LNCaP clone FGC (cell line): ENCODE results near the gene BRICD5.
A peak's percentile ranks its signal among the peaks of the same experiment; 100 is the strongest.
"Not testable (repeated sequence)": the region's sequence is repeated elsewhere in the genome, so short reads cannot be mapped to it uniquely, and the experiment has no call there.

Experiments
- DNase-seq: peaks from one replicate; pipeline ENCODE4 v3.0.0-alpha.2; 2011; ENCODE audit warnings: low read depth
- H3K4me3 ChIP-seq: 2 replicates; pipeline ENCODE4 v1.5.1; 2011; ENCODE audit warnings: mild to moderate bottlenecking, low read depth, low read length, control low read depth
- TF ChIP-seq, protein P1 (sequence below): IDR thresholded peaks from 2 replicates; pipeline ENCODE4 v1.5.1; 2012; ENCODE audit warnings: mild to moderate bottlenecking; ENCODE audit not compliant: control insufficient read depth, insufficient read depth; ENCODE audit errors: extremely low read depth

Gene BRICD5

DNA sequence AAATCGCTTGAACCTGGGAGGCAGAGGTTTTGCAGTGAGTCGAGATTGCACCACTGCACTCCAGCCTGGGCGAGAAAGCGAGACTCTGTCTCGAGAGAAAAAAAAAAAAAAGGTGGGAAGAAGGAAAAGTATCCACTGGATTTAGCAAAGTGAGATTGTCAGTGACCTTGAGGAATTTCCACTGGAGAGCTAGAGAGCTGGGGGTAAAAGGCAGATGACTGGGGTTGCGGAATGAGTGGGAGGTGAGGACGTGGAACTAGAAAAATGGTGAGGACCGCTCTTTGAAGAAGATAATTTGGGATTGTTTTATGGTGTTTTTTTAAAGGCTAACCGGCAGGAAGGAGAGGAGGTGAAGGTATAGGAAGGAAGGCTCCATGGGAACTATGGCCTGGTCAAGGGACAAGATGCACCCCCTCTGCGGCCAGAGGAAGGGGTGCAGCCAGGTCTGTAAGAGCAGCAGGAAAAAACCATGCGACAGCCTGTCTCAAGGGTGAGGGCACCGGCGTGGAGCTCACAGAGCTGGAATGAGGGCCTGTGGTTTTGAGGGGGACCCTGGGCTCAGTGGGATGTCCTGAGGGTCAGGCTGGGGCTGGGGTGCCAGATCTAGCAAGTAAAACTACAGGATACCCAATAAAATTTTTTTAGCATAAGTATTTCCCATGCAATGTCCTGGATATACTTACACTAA is 6.1 kb downstream of the BRICD5 start:
- DNase-seq = no peak
- TF ChIP-seq, protein P1, sequence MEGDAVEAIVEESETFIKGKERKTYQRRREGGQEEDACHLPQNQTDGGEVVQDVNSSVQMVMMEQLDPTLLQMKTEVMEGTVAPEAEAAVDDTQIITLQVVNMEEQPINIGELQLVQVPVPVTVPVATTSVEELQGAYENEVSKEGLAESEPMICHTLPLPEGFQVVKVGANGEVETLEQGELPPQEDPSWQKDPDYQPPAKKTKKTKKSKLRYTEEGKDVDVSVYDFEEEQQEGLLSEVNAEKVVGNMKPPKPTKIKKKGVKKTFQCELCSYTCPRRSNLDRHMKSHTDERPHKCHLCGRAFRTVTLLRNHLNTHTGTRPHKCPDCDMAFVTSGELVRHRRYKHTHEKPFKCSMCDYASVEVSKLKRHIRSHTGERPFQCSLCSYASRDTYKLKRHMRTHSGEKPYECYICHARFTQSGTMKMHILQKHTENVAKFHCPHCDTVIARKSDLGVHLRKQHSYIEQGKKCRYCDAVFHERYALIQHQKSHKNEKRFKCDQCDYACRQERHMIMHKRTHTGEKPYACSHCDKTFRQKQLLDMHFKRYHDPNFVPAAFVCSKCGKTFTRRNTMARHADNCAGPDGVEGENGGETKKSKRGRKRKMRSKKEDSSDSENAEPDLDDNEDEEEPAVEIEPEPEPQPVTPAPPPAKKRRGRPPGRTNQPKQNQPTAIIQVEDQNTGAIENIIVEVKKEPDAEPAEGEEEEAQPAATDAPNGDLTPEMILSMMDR = no peak
- peak overlapping the region; percentile 62 for H3K4me3 ChIP-seq

DNA sequence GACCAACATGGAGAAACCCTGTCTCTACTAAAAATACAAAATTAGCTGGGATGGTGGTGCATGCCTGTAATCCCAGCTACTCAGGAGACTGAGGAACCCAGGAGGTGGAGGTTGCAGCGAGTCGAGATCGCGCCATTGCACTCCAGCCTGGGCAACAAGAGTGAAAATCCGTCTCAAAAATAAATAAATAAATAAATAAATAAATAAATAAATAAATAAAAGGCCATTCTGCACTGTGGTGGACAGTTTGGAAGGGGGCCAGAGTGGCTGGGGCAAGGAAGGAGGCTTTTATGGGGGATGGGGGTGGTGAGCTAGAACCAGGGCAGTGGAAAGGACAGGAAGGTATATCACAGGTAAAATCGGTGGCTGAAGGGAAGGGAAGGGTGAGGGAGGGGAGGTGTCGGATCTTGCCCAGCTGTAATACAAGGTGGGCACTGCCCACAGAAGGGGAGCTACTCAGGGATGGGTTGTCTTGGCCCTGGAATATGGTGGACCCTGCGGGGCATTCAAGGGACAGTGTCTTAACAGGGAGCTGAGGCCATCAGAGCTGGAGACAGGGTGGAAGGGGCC is 7.5 kb downstream of the BRICD5 start:
- DNase-seq, H3K4me3 ChIP-seq: not testable (repeated sequence)

DNA sequence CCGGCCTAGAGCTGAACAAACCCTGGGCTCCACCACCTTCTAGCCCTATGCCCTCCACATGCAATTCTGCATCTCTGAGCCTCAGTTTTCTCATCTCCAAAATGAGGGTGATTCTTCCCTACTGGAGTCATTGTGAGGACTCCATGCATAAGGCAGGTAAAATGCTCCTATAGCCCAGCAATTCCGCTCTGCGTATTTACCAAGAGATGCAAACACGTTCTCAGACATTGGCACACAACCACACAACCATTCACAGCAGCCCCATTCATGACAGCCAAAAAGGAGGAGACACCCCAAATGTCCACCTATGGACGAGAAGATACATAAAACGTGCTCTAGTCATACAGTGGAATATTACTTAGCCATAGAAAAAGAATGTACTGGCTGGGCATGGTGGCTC is 10.3 kb downstream of the BRICD5 start:
- DNase-seq = no peak
- TF ChIP-seq, protein P1 = no peak
- H3K4me3 ChIP-seq = no peak overlapping the region

DNA sequence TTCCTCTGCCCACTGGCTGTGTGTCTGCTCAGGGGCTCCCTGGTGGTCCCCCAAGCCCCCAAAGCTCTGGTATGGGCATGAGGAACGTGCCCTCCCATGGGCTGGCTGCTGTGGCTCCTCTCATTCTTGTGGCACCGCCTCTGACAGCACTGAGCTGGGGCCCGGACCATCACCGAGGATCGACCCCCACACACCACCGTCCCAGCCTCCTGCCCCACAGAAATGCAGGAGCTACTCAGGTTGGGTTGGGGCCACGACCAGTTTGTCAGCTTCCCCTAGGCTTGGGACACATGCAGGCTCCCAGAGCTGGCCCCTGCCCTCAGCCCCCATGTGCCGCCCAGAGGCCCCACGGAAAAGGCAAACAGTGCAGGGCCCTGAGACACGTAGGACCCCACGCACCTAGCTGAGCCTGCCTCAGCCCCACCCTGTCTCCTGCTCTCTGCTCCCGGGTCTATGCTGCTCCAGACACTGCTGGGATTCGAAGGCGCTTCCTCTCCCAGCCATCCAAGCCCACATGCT is 11.0 kb downstream of the BRICD5 start:
- TF ChIP-seq, protein P1 = no peak
- H3K4me3 ChIP-seq = no peak overlapping the region
- DNase-seq = no peak

DNA sequence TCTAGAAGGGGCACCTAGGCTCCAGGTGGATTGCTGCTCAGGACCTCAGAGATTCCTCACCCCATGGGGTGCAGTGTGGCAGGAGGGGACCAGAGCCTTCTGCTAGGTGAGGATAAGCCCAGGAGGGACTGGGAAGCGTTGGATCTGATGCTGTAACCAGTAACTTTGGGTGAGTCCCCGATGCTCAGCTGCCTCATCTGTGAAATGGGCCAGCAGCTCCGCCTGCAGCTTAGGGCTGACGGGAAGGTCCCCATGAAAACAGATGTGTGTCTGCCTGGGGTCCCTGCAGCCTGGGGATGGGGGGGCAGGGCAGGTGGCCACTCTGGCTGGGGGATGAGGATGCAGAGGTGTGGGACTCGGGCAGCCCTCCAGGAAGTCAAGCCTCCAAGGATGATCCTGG is 11.6 kb downstream of the BRICD5 start:
- DNase-seq = no peak
- no peak overlapping the region for H3K4me3 ChIP-seq
- TF ChIP-seq, protein P1 = no peak

DNA sequence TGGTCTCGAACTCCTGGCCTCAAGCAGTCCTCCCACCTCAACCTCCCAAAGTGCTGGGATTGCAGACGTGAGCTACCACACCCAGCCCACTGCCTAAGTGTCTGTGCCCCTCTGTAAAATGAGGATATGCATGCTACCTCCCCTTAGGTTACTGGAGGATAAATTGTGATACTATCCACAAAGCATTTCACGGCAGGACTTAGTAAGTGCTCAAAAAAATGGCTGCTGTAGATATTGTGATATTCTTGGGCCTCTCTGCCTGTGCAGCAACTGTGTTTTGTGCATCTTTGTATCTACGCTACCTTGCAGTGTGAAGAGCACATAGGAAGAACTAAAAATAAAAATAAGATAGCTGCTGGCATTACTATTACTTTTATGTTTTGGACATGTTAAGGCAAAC is 12.4 kb downstream of the BRICD5 start:
- H3K4me3 ChIP-seq = no peak overlapping the region
- TF ChIP-seq, protein P1 = no peak
- DNase-seq = no peak

DNA sequence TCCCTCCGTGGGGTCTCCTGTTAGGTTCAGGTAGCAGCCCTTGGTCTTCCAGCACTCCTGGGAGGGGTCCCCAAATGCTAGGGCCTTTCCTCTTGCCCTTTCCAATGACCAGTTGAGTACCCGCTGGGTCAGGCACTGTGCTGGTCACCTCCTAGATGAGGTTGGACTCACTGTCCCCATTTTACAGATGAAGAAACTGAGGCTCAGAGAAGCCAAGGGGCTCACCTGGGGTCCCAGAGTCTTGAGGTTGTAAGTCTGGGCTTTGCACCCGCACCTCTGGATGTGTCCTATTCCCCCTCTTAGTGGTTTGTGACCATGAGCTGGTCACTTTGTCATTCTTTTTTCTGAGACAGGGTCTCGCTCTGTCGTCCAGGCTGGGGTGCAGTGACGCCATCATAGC is 12.9 kb downstream of the BRICD5 start:
- no peak for DNase-seq
- TF ChIP-seq, protein P1 = no peak
- no peak overlapping the region for H3K4me3 ChIP-seq
